Tibial nerve (tissue), 4 donors: ENCODE data around the gene DLG5.

ENCODE experiments used
- CTCF ChIP-seq, 5 experiments: fragments of 200-600 bp in 3 of 5; fragments of 450-650 bp in 2 of 5; sonication (generic) in 3 of 5; IDR thresholded peaks; one replicate each; pipeline ENCODE4 v1.5.1; 2016 to 2019; ENCODE audit warnings: antibody characterized with exemption in 5 of 5, mild to moderate bottlenecking in 3 of 5, moderate library complexity in 2 of 5
- EP300 ChIP-seq, 2 donors: sonication (generic); formaldehyde crosslinking; IDR thresholded peaks; one replicate each; pipeline ENCODE4 v1.6.1; 2017; ENCODE audit warnings: antibody characterized with exemption in 2 of 2, mild to moderate bottlenecking in 1 of 2

DNA sequence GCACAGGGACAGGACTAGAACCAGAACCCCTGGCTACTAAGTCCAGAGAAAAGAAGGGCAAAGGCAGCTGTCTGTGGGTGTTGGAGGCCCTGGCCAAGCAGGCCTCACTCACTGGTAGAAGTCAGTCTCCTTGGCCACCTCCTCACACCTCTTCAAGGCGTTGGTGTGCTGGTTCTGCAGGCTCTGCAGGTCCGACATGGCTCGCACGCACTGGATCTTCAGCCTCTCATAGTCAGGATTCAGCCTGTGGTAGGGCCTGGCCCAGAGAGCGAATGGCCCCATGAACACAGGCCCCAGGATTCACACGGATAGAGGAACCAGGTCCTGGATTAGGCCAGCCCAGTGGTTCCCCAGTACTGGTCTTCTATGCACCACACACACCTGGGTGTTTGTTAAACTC is 72.4 kb downstream of the DLG5 start:
- TF ChIP-seq CTCF (IDR thresholded peaks at IDR 0.05) (no peak), EP300 (IDR thresholded peaks at IDR 0.05) (no peak)
